Sigmoid colon (tissue), 7 donors: ENCODE measurements around the gene RCL1. TPM values are rescaled to one million over a fixed set of nuclear protein-coding genes. Genes with fewer than 3 reads are reported as not detected.
"Not testable (repeated sequence)": the region's sequence is repeated elsewhere in the genome, so short reads cannot be mapped to it uniquely, and the experiment has no call there.

Experiments used
- DNase-seq: peaks from one replicate; pipeline ENCODE4 v3.0.0-alpha.2; 2019
- H3K27ac ChIP-seq, 4 donors: fragments of 200-600 bp; sonication (generic); one replicate each; pipeline ENCODE4 v1.5.1; 2016 to 2019; ENCODE audit warnings: mild to moderate bottlenecking in 1 of 4
- H3K27me3 ChIP-seq, 3 donors: fragments of 200-600 bp; sonication (generic); one replicate each; pipeline ENCODE4 v1.5.1; 2019; ENCODE audit warnings: mild to moderate bottlenecking in 1 of 3
- H3K36me3 ChIP-seq, 4 donors: fragments of 200-600 bp; sonication (generic); one replicate each; pipeline ENCODE4 v1.5.1; 2016 to 2019
- H3K4me1 ChIP-seq, 4 donors: fragments of 200-600 bp; sonication (generic); one replicate each; pipeline ENCODE4 v1.5.1; 2017 to 2019
- H3K4me3 ChIP-seq, 4 donors: fragments of 200-600 bp; sonication (generic); one replicate each; pipeline ENCODE4 v1.5.1; 2017 to 2019; ENCODE audit warnings: mild to moderate bottlenecking in 2 of 4, moderate library complexity in 1 of 4
- H3K9me3 ChIP-seq, 4 donors: fragments of 200-600 bp in 3 of 4; sonication (generic) in 3 of 4; one replicate each; pipeline versions ENCODE4 v1.5.1 to v1.6.1; 2013 to 2019
- CTCF ChIP-seq, 4 experiments: fragments of 450-650 bp in 3 of 4; fragments of 200-600 bp in 1 of 4; IDR thresholded peaks; one replicate each; pipeline ENCODE4 v1.5.1; 2016 to 2019; ENCODE audit warnings: antibody characterized with exemption in 4 of 4, mild to moderate bottlenecking in 3 of 4, moderate library complexity in 2 of 4
- EP300 ChIP-seq, 4 donors: sonication (generic); formaldehyde crosslinking; IDR thresholded peaks; one replicate each; pipeline ENCODE4 v1.6.1; 2017; ENCODE audit warnings: antibody characterized with exemption in 4 of 4
- POLR2A ChIP-seq, 2 donors: fragments of 450-650 bp; IDR thresholded peaks; one replicate each; pipeline ENCODE4 v1.6.1; 2016; ENCODE audit warnings: antibody characterized with exemption in 2 of 2, mild to moderate bottlenecking in 2 of 2, moderate library complexity in 2 of 2
- POLR2AphosphoS5 ChIP-seq, 4 donors: sonication (generic); formaldehyde crosslinking; IDR thresholded peaks; one replicate each; pipeline ENCODE4 v1.6.1; 2017; ENCODE audit warnings: antibody characterized with exemption in 4 of 4
- WGBS, 2 donors: extraction: QIAGEN DNeasy Blood & Tissue Kit; methylation state at CpG; one replicate each; pipeline ENCODE4 v1.1.7; 2013; 5-methylcytosine and 5-hydroxymethylcytosine counted together
- intact Hi-C: fragments of 100-400 bp; cut with DNase I; formaldehyde crosslinking; loops from one replicate; pipeline ENCODE4 v1.15.1; 2023
- polyA plus RNA-seq, 3 donors: library from polyadenylated mRNA; stranded (reverse); fragments of 200-250 nt; gene quantifications; one replicate each; pipeline ENCODE4 v1.2.3, GENCODE V29; 2013
- total RNA-seq, 4 donors: library from RNA; depleted of rRNA; stranded (reverse); fragments of >200 nt; gene quantifications; one replicate each; pipeline ENCODE4 v1.1.0, GENCODE V29; 2016
- donor health status: healthy with polysubstance abuse.
- donor health status: Bipolar disorder and iron deficiency.
- donor health status: healthy.

Gene RCL1
- total and polyA plus RNA-seq, 7 donors, result 5.1 to 24.1 (median 19.7) TPM

GRCh38 chr9:4750023-4750673 lies 42.6 kb upstream of the RCL1 start:
- TF ChIP-seq POLR2AphosphoS5 (IDR thresholded peaks at IDR 0.05), result no peak
- TF ChIP-seq POLR2A (IDR thresholded peaks at IDR 0.05), result no peak
- no peak for TF ChIP-seq EP300 (IDR thresholded peaks at IDR 0.05)
- peak in 3 of 4 experiments; percentile 23 to 48 (median 34) for TF ChIP-seq CTCF (IDR thresholded peaks at IDR 0.05)
- intact Hi-C loops, result no loop called here
- Histone ChIP-seq H3K27ac (no peak overlapping the region), H3K27me3 (no peaks in the 10 kb centered on the region), H3K4me1 (no peaks in the 10 kb centered on the region), H3K4me3 (no peak overlapping the region), H3K9me3 (no peaks in the 10 kb centered on the region), H3K36me3 (no peaks in the 10 kb centered on the region)
- WGBS, 2 donors, result 42 to 47% methylated on average over 8 of the region's 8 CpGs
- no peak for DNase-seq

DNA sequence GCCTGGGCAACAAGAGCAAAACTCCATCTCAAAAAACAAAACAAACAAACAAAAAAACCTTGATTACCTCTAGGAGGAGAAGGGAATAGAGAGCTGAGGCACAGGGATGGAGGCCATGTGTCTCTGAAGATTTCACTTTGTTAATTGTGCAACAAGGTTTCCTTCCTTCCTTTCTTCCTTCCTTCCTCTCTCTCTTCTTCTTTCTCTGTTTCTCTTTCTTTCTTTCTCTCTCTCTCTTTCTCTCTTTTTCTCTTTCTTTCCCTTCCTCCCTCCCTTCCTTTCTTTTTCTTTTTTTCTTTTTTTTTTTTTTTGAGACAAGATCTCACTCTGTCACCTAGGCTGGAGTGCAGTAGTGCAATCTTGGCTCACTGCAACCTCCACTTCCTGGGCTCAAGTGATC lies 38.2 kb upstream of the RCL1 start:
- DNase-seq, H3K9me3 ChIP-seq, intact Hi-C loops, H3K4me3 ChIP-seq, H3K36me3 ChIP-seq, H3K27ac ChIP-seq, H3K4me1 ChIP-seq, H3K27me3 ChIP-seq: not testable (repeated sequence)

- H3K36me3 ChIP-seq, result no peaks in the 10 kb centered on the region
- TF ChIP-seq POLR2A (IDR thresholded peaks at IDR 0.05) (no peak), EP300 (IDR thresholded peaks at IDR 0.05) (no peak), CTCF (IDR thresholded peaks at IDR 0.05) (no peak), POLR2AphosphoS5 (IDR thresholded peaks at IDR 0.05) (no peak)
- WGBS, 2 donors, result 65 to 74% methylated on average over 5 of the region's 5 CpGs
- H3K4me3 ChIP-seq, result no peak overlapping the region
- no peaks in the 10 kb centered on the region for H3K9me3 ChIP-seq
- peaks cover 0 to 5% (median 0%) of the 10 kb centered on the region in 3 donors for H3K27me3 ChIP-seq
- intact Hi-C loops, result no loop called here
- peaks cover 0 to 4% (median 0%) of the 10 kb centered on the region in 4 donors for H3K4me1 ChIP-seq
- no peak for DNase-seq
- H3K27ac ChIP-seq, result no peak overlapping the region
These were observed 37.6 kb upstream of the RCL1 start for GRCh38 chr9:4755026-4755609.

GRCh38 chr9:4756420-4756819 lies 36.3 kb upstream of the RCL1 start:
- TF ChIP-seq POLR2AphosphoS5 (IDR thresholded peaks at IDR 0.05) (no peak), CTCF (IDR thresholded peaks at IDR 0.05) (no peak), POLR2A (IDR thresholded peaks at IDR 0.05) (no peak), EP300 (IDR thresholded peaks at IDR 0.05) (no peak)
- H3K4me3 ChIP-seq, result no peak overlapping the region
- WGBS, 2 donors, result 39 to 72% methylated on average over 4 of the region's 4 CpGs
- no peaks in the 10 kb centered on the region for H3K9me3 ChIP-seq
- DNase-seq, result no peak
- H3K36me3 ChIP-seq, result no peaks in the 10 kb centered on the region
- H3K27ac ChIP-seq, result no peak overlapping the region
- H3K27me3 ChIP-seq, result peaks cover 0 to 5% (median 0%) of the 10 kb centered on the region in 3 donors
- peaks cover 0 to 4% (median 0%) of the 10 kb centered on the region in 4 donors for H3K4me1 ChIP-seq
- intact Hi-C loops, result no loop called here

- 81 to 89% methylated on average over 3 of the region's 3 CpGs for WGBS, 2 donors
- no peak for TF ChIP-seq CTCF (IDR thresholded peaks at IDR 0.05)
- TF ChIP-seq EP300 (IDR thresholded peaks at IDR 0.05), result no peak
- peaks cover 0 to 12% (median 0%) of the 10 kb centered on the region in 3 donors for H3K27me3 ChIP-seq
These were observed 32.6 kb upstream of the RCL1 start for GRCh38 chr9:4760122-4760521.

More at GRCh38 chr9:4760122-4760521, 32.6 kb upstream of the RCL1 start:
- no peak for DNase-seq
- Histone ChIP-seq H3K36me3 (no peaks in the 10 kb centered on the region), H3K27ac (no peak overlapping the region), H3K9me3 (no peaks in the 10 kb centered on the region), H3K4me1 (peaks cover 0 to 8% (median 5%) of the 10 kb centered on the region in 4 donors), H3K4me3 (no peak overlapping the region)
- intact Hi-C loops, result loop anchor here (5.0 kb wide), 1 partner anchor 832 kb away; no protein-coding TSS in a partner anchor
